NB4 (cell line): Measurements from ENCODE around the gene SGMS2.

Experiments
- CTCF ChIP-seq: IDR thresholded peaks from one replicate; pipeline ENCODE4 v1.5.1; 2012; ENCODE audit warnings: low read depth, low read length
- MAX ChIP-seq: IDR thresholded peaks from 2 replicates; pipeline ENCODE4 v1.6.1; 2011; ENCODE audit warnings: low read depth, low read length
- POLR2A ChIP-seq: IDR thresholded peaks from 2 replicates; pipeline ENCODE4 v1.6.1; 2011; ENCODE audit warnings: mild to moderate bottlenecking; ENCODE audit not compliant: insufficient read length; ENCODE audit errors: extremely low read depth

GRCh38 chr4:107809210-107809609, 15.5 kb upstream of the SGMS2 start:
- no peak for TF ChIP-seq POLR2A
- no peak for TF ChIP-seq CTCF
- TF ChIP-seq MAX = no peak
